AG04450 (cell line): ENCODE measurements around the gene IDH3G. TPM values are rescaled to one million over a fixed set of nuclear protein-coding genes. Genes with fewer than 3 reads are reported as not detected.

ENCODE experiments used
- CTCF ChIA-PET: fragments of 300-600, 350-600 bp; formaldehyde crosslinking; extraction: SDS; loops from one replicate; lab custom pipeline; 2022; ENCODE audit warnings: antibody characterized with exemption, inconsistent platforms; lab: Charles Lee
- POLR2A ChIA-PET: fragments of 350-600 bp; formaldehyde crosslinking; extraction: SDS; loops from one replicate; lab custom pipeline; 2021; ENCODE audit warnings: antibody characterized with exemption, inconsistent platforms; lab: Yijun Ruan, JAX
- DNase-seq: peaks from one replicate; pipeline ENCODE4 v3.0.0-alpha.2; 2011; ENCODE audit warnings: low read depth, low spot score
- H3K27ac ChIP-seq: one replicate; pipeline ENCODE4 v1.5.1; 2012; ENCODE audit warnings: low read depth, low read length, control low read depth
- H3K27me3 ChIP-seq: one replicate; pipeline ENCODE4 v1.6.0; 2012; ENCODE audit warnings: low read length; ENCODE audit not compliant: control insufficient read depth, insufficient read depth
- H3K4me3 ChIP-seq: 2 replicates; pipeline ENCODE4 v1.5.1; 2011; ENCODE audit warnings: mild to moderate bottlenecking, low read depth, low read length, control low read depth
- H3K9me3 ChIP-seq: 2 replicates; pipeline ENCODE4 v1.5.1; 2012; ENCODE audit warnings: low read length; ENCODE audit not compliant: control insufficient read depth, insufficient read depth
- polyA plus RNA-seq: library from polyadenylated mRNA; depleted of rRNA; stranded (reverse); fragments of >200 nt; gene quantifications from 2 replicates; pipeline ENCODE4 v1.2.3, GENCODE V29; 2011
- TF ChIP-seq, protein P1 (sequence below): IDR thresholded peaks from 2 replicates; pipeline ENCODE4 v1.5.1; 2011; ENCODE audit warnings: low read depth, low read length, control low read depth, inconsistent platforms

The IDH3G gene
- polyA plus RNA-seq, 1 experiment = 42.8 TPM

- TF ChIP-seq, protein P1, sequence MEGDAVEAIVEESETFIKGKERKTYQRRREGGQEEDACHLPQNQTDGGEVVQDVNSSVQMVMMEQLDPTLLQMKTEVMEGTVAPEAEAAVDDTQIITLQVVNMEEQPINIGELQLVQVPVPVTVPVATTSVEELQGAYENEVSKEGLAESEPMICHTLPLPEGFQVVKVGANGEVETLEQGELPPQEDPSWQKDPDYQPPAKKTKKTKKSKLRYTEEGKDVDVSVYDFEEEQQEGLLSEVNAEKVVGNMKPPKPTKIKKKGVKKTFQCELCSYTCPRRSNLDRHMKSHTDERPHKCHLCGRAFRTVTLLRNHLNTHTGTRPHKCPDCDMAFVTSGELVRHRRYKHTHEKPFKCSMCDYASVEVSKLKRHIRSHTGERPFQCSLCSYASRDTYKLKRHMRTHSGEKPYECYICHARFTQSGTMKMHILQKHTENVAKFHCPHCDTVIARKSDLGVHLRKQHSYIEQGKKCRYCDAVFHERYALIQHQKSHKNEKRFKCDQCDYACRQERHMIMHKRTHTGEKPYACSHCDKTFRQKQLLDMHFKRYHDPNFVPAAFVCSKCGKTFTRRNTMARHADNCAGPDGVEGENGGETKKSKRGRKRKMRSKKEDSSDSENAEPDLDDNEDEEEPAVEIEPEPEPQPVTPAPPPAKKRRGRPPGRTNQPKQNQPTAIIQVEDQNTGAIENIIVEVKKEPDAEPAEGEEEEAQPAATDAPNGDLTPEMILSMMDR = no peak
- Histone ChIP-seq H3K27me3 (no peaks in the 10 kb centered on the region), H3K9me3 (no peaks in the 10 kb centered on the region), H3K27ac (no peak overlapping the region), H3K4me3 (no peak overlapping the region)
- DNase-seq = no peak
- ChIA-PET POLR2A (interaction anchor here (1.7 kb wide), 1 partner anchor 14 kb away, joined by 4 read pairs; the partner anchor contains the start of genes IDH3G and SSR4), CTCF (no interaction called here)
Measured at GRCh38 chrX:153779891-153780677, 14.1 kb downstream of the IDH3G start.

GRCh38 chrX:153778684-153779101, 15.5 kb downstream of the IDH3G start:
- Histone ChIP-seq H3K4me3 (no peak overlapping the region), H3K27ac (no peak overlapping the region), H3K27me3 (no peaks in the 10 kb centered on the region), H3K9me3 (no peaks in the 10 kb centered on the region)
- DNase-seq = no peak
- POLR2A ChIA-PET = no interaction called here
- TF ChIP-seq, protein P1 = no peak
- CTCF ChIA-PET = no interaction called here

GRCh38 chrX:153778181-153778580, 16.0 kb downstream of the IDH3G start:
- ChIA-PET CTCF (no interaction called here), POLR2A (no interaction called here)
- Histone ChIP-seq H3K9me3 (no peaks in the 10 kb centered on the region), H3K4me3 (no peak overlapping the region), H3K27me3 (no peaks in the 10 kb centered on the region), H3K27ac (no peak overlapping the region)
- TF ChIP-seq, protein P1 = no peak
- DNase-seq = no peak

DNA sequence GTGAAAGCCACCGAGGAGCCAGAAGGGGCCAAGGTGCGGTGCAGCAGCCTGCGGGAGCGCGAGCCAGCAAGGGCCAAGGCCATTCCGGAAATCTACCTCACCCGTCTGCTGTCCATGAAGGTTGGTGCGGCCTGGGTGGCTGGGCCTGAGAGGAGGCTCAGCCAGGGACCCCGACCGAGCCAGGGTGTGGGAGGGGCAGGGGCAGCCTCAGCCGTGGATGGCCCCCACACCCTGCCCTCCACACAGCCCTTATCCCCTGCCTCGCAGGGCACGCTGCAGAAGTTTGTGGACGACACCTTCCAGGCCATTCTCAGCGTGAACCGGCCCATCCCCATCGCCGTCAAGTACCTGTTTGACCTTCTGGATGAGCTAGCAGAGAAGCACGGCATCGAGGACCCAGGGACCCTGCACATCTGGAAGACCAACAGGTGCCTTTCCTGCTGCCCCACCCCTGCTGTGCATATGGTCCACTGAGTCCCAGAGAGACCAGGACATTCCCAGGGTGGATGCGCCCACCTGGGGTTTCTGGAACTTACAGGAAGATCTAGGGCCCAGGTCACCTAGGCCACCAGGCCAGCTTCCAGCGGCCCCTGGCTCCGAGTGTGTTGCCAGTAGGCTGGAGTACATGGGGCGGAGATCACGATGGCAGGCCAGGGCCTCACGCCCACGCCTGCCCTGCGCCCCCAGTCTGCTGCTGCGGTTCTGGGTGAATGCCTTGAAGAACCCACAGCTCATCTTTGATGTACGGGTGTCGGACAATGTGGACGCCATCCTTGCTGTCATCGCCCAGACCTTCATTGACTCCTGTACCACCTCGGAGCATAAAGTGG, 16.7 kb downstream of the IDH3G start:
- CTCF ChIA-PET = no interaction called here
- Histone ChIP-seq H3K4me3 (no peak overlapping the region), H3K27ac (no peak overlapping the region), H3K9me3 (no peaks in the 10 kb centered on the region), H3K27me3 (no peaks in the 10 kb centered on the region)
- DNase-seq = no peak
- TF ChIP-seq, protein P1 = no peak
- POLR2A ChIA-PET = no interaction called here

- no peaks in the 10 kb centered on the region for H3K9me3 ChIP-seq
Measured at GRCh38 chrX:153776611-153777045, 17.5 kb downstream of the IDH3G start.

More at GRCh38 chrX:153776611-153777045, 17.5 kb downstream of the IDH3G start:
- Histone ChIP-seq H3K27ac (no peak overlapping the region), H3K27me3 (no peaks in the 10 kb centered on the region), H3K4me3 (no peak overlapping the region)
- ChIA-PET CTCF (no interaction called here), POLR2A (no interaction called here)
- TF ChIP-seq, protein P1 = no peak
- DNase-seq = no peak
